Measurements from ENCODE around the gene PNMA8A. TPM values are rescaled to one million over a fixed set of nuclear protein-coding genes. Genes with fewer than 3 reads are reported as not detected.

The PNMA8A gene
- total and polyA plus RNA-seq, 12 donors: 7.6 to 64.6 (median 44.2) TPM

DNA sequence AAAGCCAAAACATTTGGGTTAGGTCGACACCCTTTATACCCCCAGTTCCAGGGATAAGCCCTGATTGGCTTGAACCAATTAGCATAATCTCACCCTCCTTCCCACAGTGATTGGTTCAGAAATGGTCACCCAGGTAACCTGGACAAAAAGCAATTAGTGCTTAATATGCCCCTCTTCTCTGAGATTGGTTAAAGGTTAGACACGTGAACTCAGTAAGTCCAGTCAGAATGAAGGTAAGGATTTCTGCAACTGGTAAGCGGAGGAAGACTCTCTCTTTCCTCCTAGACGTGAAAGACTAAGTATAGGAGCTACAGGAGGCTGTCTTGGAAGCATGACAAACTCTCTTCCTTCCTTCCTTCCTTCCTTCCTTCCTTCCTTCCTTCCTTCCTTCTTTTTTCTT, 41.4 kb downstream of the PNMA8A start:
- DNase-seq: no peak
- H3K27ac ChIP-seq: no peak overlapping the region
- 81 to 85% (median 83%) methylated on average over 4 of the region's 4 CpGs for WGBS, 4 donors
- H3K4me3 ChIP-seq: no peak overlapping the region
- H3K9me3 ChIP-seq (replicated peaks in 1 of 3): no peaks in the 10 kb centered on the region
- TF ChIP-seq CTCF (IDR thresholded peaks at IDR 0.05) (no peak), POLR2A (IDR thresholded peaks at IDR 0.05) (no peak)
- H3K36me3 ChIP-seq (replicated peaks in 1 of 2): no peaks in the 10 kb centered on the region
- peaks cover 10 to 31% of the 10 kb centered on the region in 2 donors for H3K4me1 ChIP-seq (replicated peaks in 1 of 2)
- no peaks in the 10 kb centered on the region for H3K27me3 ChIP-seq
- intact Hi-C loops (cut with DNase I): no loop called here

DNA sequence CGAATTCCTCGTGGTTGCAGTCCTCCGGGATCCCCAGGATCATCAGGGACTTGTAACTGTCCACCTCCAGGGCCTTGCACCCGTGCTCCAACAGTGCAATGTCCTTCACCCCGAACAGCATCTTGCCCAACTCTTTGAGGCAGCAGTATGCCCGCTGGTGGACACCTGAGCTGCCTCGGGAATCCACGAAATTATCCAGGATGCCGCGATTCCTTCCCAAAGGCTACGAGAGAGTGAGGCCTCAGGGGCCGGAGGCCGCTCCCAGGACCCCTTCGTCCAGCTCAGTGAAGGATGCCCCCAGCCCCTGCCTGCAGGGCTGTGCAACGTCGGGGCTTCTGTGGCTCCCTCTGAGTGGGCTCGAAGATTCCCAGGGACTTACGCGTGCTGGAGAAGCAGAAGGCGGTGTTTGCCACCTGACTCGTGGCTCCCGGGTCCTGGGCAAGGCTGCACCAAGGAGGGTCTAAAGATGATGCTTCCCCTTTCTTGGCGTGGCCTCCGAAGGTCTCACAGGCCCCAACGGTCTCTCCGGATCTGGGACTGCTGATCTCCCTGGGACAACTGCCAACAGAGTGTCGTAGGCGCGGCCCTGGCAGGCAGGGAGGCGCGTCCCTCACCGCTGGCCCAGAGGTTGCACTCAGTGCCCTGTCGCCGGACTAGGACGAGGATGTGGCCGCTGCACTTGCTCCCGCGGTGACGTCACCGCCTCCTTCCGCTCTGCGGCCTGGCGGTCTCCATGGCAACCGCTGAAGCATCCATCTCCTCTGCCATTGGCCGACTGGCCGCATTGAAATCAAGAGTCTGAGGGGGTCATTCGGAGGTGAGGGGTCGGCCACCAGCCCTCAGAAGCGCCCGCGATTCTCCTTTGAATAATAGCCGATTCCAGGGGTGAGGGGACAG, 42.9 kb downstream of the PNMA8A start, which contains the start of gene PNMA8C:
TSS of gene PNMA8C (minus strand) at position 698 of the 897 bp plus-strand sequence. CDS start at position 121, 577 bp downstream.
- Histone ChIP-seq H3K36me3 (replicated peaks in 1 of 2) (no peaks in the 10 kb centered on the region), H3K4me3 (peak within 1 kb of the TSS in 1 of 4 donors; percentile 37), H3K27me3 (no peaks in the 10 kb centered on the region), H3K4me1 (replicated peaks in 1 of 2) (peaks cover 10 to 31% of the 10 kb centered on the region in 2 donors), H3K9me3 (replicated peaks in 1 of 3) (no peaks in the 10 kb centered on the region), H3K27ac (peak within 1 kb of the TSS; percentile 27 to 79 (median 49))
- TF ChIP-seq CTCF (IDR thresholded peaks at IDR 0.05) (no peak), POLR2A (IDR thresholded peaks at IDR 0.05) (peak in 1 of 2 donors; percentile 48)
- DNase-seq: peak; percentile 90 to 97 (median 95)
- 19 to 29% (median 22%) methylated on average over 13 to 52 of the region's 52 CpGs for WGBS, 4 donors
- intact Hi-C loops (cut with DNase I): no loop called here

DNA sequence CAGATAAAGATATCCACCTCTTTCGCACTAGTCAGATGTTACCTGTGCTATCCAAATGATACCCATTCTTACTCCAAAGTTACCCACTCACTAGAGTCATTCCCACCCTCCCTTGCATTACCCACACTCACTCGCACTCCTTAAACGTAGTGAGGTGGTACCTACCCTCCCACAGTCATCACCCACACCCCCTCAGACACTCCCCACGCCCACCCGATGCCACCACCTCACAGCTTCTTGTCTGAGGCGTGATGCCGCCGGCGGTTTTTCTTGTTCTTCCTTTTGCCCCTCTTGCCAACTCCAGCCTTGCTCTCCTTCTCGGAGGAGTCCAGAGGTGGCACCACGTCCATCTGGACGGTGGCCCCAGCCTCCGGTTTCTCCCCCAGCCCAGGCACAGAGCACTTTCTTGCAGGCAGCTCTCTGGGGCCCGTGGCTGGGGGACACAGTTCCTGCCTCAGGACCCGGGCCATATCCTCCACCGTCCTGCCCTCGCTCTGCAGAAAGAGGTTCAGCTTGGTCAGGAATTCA, 43.8 kb downstream of the PNMA8A start:
- Histone ChIP-seq H3K36me3 (replicated peaks in 1 of 2) (no peaks in the 10 kb centered on the region), H3K4me3 (no peak overlapping the region), H3K4me1 (replicated peaks in 1 of 2) (peaks cover 10 to 31% of the 10 kb centered on the region in 2 donors), H3K27me3 (no peaks in the 10 kb centered on the region), H3K27ac (no peak overlapping the region), H3K9me3 (replicated peaks in 1 of 3) (no peaks in the 10 kb centered on the region)
- intact Hi-C loops (cut with DNase I): no loop called here
- TF ChIP-seq CTCF (IDR thresholded peaks at IDR 0.05) (no peak), POLR2A (IDR thresholded peaks at IDR 0.05) (no peak)
- peak in 1 of 7 donors; percentile 35 for DNase-seq
- 87 to 91% (median 88%) methylated on average over 17 of the region's 17 CpGs for WGBS, 4 donors

GRCh38 chr19:46426506-46427162, 44.7 kb downstream of the PNMA8A start:
- DNase-seq: peak; percentile 85 to 92 (median 88)
- peak overlapping the region; percentile 66 to 84 (median 78) for H3K27ac ChIP-seq

More at GRCh38 chr19:46426506-46427162, 44.7 kb downstream of the PNMA8A start:
- WGBS, 4 donors: 2 to 3% (median 3%) methylated on average over 18 to 32 of the region's 32 CpGs
- intact Hi-C loops (cut with DNase I): no loop called here
- H3K4me1 ChIP-seq (replicated peaks in 1 of 2): peaks cover 10 to 31% of the 10 kb centered on the region in 2 donors
- H3K4me3 ChIP-seq: peak overlapping the region in 2 of 4 donors; percentile 28 to 76
- H3K27me3 ChIP-seq: no peaks in the 10 kb centered on the region
- no peaks in the 10 kb centered on the region for H3K9me3 ChIP-seq (replicated peaks in 1 of 3)
- no peaks in the 10 kb centered on the region for H3K36me3 ChIP-seq (replicated peaks in 1 of 2)
- no peak for TF ChIP-seq CTCF (IDR thresholded peaks at IDR 0.05)
- peak in 1 of 2 donors; percentile 10 for TF ChIP-seq POLR2A (IDR thresholded peaks at IDR 0.05)

Data from adrenal gland (tissue), 12 donors.